Body of pancreas (tissue), 4 donors: ENCODE results near the gene RPTOR. TPM values are rescaled to one million over a fixed set of nuclear protein-coding genes. Genes with fewer than 3 reads are reported as not detected.
A peak's percentile ranks its signal among the peaks of the same experiment; 100 is the strongest.

Experiments
- ATAC-seq: fragments of 150-250 bp; one replicate; pipeline ENCODE4 v1.9.1; 2016
- DNase-seq, 4 donors: peaks; one replicate each; pipeline ENCODE4 v3.0.0-alpha.2; 2019
- H3K27ac ChIP-seq, 4 donors: fragments of 200-600 bp; sonication (generic); 1 replicate in 3 of 4; 2 replicates in 1 of 4; pipeline versions ENCODE4 v1.5.1 to v1.6.1; 2016 to 2019; ENCODE audit warnings: mild to moderate bottlenecking in 1 of 4, mixed read lengths in 1 of 4, moderate library complexity in 1 of 4
- H3K27me3 ChIP-seq, 2 donors: fragments of 200-600 bp; sonication (generic); one replicate each; pipeline ENCODE4 v1.6.0; 2016; ENCODE audit warnings: mild to moderate bottlenecking in 1 of 2
- H3K36me3 ChIP-seq, 2 donors: fragments of 200-600 bp; sonication (generic); replicated peaks in 1 of 2; 2 replicates each; pipeline ENCODE4 v1.5.1; 2016; ENCODE audit warnings: low read depth in 2 of 2; ENCODE audit not compliant: insufficient read depth in 1 of 2
- H3K4me1 ChIP-seq: fragments of 200-600 bp; sonication (generic); one replicate; pipeline ENCODE4 v1.6.0; 2016
- H3K4me3 ChIP-seq, 2 donors: fragments of 200-600 bp; sonication (generic); 1 replicate in 1 of 2; 2 replicates in 1 of 2; pipeline ENCODE4 v1.5.1; 2016 to 2019
- H3K9me3 ChIP-seq, 3 donors: fragments of 200-600 bp; sonication (generic); 1 replicate in 2 of 3; 2 replicates in 1 of 3; pipeline ENCODE4 v1.5.1; 2016
- POLR2A ChIP-seq, 3 donors: fragments of 450-650 bp; IDR thresholded peaks; one replicate each; pipeline ENCODE4 v1.6.1; 2016; ENCODE audit warnings: antibody characterized with exemption in 3 of 3, mild to moderate bottlenecking in 2 of 3
- WGBS, 2 donors: methylation state at CpG; one replicate each; pipeline ENCODE4 v1.1.5; 2017; 5-methylcytosine and 5-hydroxymethylcytosine counted together
- intact Hi-C: fragments of 100-400 bp; cut with DNase I; formaldehyde crosslinking; loops from one replicate; pipeline ENCODE4 v1.15.1; 2023
- total RNA-seq, 2 donors: library from RNA; depleted of rRNA; stranded (reverse); fragments of >200 nt; gene quantifications; one replicate each; pipeline ENCODE4 v1.1.0, GENCODE V29; 2016
- TF ChIP-seq, protein P1 (sequence below), 7 experiments: fragments of 450-650 bp in 4 of 7; fragments of 200-600 bp in 3 of 7; sonication (generic) in 3 of 7; IDR thresholded peaks; one replicate each; pipeline ENCODE4 v1.5.1; 2016 to 2019; ENCODE audit warnings: antibody characterized with exemption in 7 of 7

The RPTOR gene
- total RNA-seq, 2 donors from 2014 or later = 22.3 to 34.3 TPM

DNA sequence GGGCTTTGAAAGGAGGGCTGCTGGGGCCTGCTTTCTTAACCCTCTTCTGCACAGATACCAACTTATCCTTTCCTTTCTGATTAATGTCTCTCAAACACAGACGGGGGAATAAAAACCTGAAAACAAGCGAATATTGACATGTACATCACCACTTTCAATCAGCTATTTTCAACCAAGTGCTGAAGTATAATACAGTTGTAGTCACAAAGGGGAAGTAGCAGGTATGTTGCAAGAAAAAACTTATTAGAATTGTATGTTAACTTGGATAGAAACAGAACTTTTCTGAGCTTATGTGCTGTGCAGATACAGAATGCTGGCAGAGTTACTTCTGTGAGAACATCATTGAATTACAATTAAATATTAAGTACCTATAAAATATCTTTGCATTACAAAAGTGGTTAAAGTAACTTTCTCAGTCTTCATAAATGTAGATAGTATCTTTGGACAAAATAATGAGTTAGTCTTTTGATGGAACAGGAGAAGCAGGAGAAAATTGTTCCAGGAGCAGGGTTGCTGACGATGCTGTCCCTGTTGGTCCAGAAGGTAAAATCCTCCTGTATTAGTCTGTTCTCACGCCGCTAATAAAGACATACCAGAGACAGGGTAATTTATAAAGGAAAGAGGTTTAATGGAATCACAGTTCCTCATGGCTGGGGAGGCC is 59.5 kb downstream of the RPTOR start:
- 88 to 93% methylated on average over 5 of the region's 5 CpGs for WGBS, 2 donors
- no peak for ATAC-seq
- H3K27ac ChIP-seq = no peak overlapping the region

DNA sequence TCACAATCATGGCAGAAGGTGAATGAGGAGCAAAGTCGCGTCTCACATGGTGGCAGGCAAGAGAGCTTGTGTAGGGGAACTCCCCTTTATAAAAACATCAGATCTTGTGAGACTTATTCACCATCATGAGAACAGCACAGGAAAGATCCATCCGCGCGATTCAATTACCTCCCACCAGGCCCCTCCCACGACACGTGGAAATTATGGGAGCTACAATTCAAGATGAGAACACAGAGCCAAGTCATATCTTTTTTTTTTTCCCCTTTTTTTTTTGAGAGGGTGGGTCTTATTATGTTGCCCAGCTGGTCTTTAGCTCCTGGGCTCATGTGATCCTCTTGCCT is 60.0 kb downstream of the RPTOR start:
- no peak for TF ChIP-seq POLR2A (IDR thresholded peaks at IDR 0.05)
- TF ChIP-seq, protein P1, sequence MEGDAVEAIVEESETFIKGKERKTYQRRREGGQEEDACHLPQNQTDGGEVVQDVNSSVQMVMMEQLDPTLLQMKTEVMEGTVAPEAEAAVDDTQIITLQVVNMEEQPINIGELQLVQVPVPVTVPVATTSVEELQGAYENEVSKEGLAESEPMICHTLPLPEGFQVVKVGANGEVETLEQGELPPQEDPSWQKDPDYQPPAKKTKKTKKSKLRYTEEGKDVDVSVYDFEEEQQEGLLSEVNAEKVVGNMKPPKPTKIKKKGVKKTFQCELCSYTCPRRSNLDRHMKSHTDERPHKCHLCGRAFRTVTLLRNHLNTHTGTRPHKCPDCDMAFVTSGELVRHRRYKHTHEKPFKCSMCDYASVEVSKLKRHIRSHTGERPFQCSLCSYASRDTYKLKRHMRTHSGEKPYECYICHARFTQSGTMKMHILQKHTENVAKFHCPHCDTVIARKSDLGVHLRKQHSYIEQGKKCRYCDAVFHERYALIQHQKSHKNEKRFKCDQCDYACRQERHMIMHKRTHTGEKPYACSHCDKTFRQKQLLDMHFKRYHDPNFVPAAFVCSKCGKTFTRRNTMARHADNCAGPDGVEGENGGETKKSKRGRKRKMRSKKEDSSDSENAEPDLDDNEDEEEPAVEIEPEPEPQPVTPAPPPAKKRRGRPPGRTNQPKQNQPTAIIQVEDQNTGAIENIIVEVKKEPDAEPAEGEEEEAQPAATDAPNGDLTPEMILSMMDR (IDR thresholded peaks at IDR 0.05) = no peak
- Histone ChIP-seq H3K9me3 (no peaks in the 10 kb centered on the region), H3K27ac (no peak overlapping the region), H3K27me3 (no peaks in the 10 kb centered on the region), H3K36me3 (no peaks in the 10 kb centered on the region), H3K4me1 (peaks cover 8% of the 10 kb centered on the region), H3K4me3 (no peak overlapping the region)
- no peak for ATAC-seq
- DNase-seq = no peak
- WGBS, 2 donors = 94 to 96% methylated on average over 7 of the region's 7 CpGs
- intact Hi-C loops = no loop called here

More for the DNA sequence above, 59.5 kb downstream of the RPTOR start:
- no peaks in the 10 kb centered on the region for H3K9me3 ChIP-seq
- no peaks in the 10 kb centered on the region for H3K27me3 ChIP-seq
- intact Hi-C loops = no loop called here
- no peaks in the 10 kb centered on the region for H3K36me3 ChIP-seq
- no peak for DNase-seq
- no peak for TF ChIP-seq POLR2A (IDR thresholded peaks at IDR 0.05)
- TF ChIP-seq, protein P1 (IDR thresholded peaks at IDR 0.05) = no peak
- H3K4me1 ChIP-seq = peaks cover 12% of the 10 kb centered on the region
- no peak overlapping the region for H3K4me3 ChIP-seq

DNA sequence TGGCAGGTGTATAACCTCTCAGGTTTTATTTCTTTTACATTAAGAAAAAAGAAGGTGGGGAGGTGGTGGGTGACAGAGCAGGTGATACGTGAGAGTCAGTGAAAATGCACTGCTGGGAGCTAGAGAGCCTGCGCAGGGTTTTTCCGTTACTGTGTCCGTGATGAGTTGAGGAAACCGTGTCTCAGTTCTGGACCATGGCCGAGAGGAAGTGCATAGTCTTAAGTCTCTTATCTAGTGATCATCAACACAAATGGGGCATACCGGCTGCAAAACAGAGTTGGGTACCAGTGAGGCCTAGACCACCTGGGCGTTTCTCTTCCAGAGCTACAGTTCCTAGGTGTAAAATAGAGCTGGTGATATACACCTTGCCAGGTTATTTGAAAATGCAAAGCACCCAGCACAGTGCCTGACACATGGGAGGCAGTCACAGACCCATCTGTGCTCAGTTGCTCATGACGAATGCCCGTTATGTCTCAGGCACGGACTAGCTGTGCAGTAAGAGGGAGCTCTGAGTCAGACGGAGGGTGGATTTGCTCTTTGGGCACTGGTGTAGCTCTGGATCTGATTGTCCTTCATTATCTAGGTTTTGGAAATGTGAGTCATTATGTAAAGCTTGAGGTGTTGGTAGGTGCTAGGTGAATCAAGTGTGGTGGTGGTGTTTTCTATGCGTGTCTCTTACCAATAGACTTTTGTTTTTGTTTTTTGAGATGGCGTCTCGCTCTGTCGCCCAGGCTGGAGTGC is 60.9 kb downstream of the RPTOR start:
- ATAC-seq (no peak), DNase-seq (peak in 1 of 4 donors; percentile 38)
- Histone ChIP-seq H3K4me3 (no peak overlapping the region), H3K27me3 (no peaks in the 10 kb centered on the region), H3K36me3 (no peaks in the 10 kb centered on the region), H3K4me1 (no peaks in the 10 kb centered on the region), H3K27ac (no peak overlapping the region), H3K9me3 (no peaks in the 10 kb centered on the region)
- no peak for TF ChIP-seq POLR2A (IDR thresholded peaks at IDR 0.05)
- TF ChIP-seq, protein P1 (IDR thresholded peaks at IDR 0.05) = no peak
- WGBS, 2 donors = 75 to 79% methylated on average over 12 to 16 of the region's 16 CpGs
- intact Hi-C loops = no loop called here

DNA sequence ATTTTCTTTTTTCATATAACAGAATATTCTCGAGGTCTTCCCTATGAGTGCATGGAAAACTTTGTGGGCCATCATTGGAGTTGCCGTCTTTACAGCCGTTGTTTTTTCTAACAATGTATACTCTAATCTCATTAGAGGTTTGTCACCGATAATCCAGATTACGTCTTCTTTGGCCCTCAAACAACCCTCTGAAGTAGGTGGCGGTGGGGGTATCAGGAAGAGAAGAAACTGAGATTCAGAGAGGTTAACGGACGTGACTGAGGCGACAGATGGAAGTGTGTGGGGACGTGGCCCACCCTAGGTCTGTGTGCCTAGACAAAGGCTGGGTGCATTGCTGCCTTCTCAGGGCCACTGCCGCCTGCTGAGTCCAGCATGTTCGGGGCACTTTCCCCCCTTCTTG is 63.7 kb downstream of the RPTOR start:
- ATAC-seq = no peak

More for the DNA sequence above, 63.7 kb downstream of the RPTOR start:
- intact Hi-C loops = no loop called here
- no peaks in the 10 kb centered on the region for H3K9me3 ChIP-seq
- no peak overlapping the region for H3K27ac ChIP-seq
- WGBS, 2 donors = 95 to 96% methylated on average over 12 of the region's 12 CpGs
- no peak for DNase-seq
- H3K4me3 ChIP-seq = no peak overlapping the region
- no peaks in the 10 kb centered on the region for H3K4me1 ChIP-seq
- TF ChIP-seq, protein P1 (IDR thresholded peaks at IDR 0.05) = no peak
- no peak for TF ChIP-seq POLR2A (IDR thresholded peaks at IDR 0.05)
- no peaks in the 10 kb centered on the region for H3K27me3 ChIP-seq
- no peaks in the 10 kb centered on the region for H3K36me3 ChIP-seq
